Stimulated activated CD4-positive, alpha-beta T cell treated with anti-CD3 and anti-CD28 coated beads, Interleukin-1b, Interleukin-23, amount 100 ng/mL, for 1 hour (primary cell): Measurements from ENCODE around the gene NCK2.

Experiments used
- DNase-seq, 2 donors: peaks; one replicate each; pipeline ENCODE4 v3.0.0-alpha.2; 2020; ENCODE audit warnings: low read depth in 2 of 2

The NCK2 gene

DNA sequence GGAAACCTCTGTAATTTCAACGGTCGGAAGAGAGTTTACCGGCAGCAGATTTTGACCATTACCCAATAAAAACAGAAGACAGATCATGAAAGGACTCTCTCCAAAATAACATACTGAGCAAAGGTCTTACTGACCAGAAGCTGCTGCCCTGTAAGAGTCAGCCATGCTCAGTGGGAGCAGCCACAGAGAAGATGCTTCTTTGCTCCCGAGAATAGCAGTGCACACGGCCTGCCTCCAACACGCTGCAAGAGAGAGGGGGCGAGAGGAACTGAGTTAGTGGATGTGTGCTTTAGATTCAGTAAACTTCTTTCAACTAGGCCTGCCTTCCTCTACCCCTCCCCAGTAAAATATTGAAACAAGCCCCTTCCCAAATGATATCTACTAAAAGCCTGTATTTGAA, 103.7 kb downstream of the NCK2 start:
- no peak for DNase-seq

DNA sequence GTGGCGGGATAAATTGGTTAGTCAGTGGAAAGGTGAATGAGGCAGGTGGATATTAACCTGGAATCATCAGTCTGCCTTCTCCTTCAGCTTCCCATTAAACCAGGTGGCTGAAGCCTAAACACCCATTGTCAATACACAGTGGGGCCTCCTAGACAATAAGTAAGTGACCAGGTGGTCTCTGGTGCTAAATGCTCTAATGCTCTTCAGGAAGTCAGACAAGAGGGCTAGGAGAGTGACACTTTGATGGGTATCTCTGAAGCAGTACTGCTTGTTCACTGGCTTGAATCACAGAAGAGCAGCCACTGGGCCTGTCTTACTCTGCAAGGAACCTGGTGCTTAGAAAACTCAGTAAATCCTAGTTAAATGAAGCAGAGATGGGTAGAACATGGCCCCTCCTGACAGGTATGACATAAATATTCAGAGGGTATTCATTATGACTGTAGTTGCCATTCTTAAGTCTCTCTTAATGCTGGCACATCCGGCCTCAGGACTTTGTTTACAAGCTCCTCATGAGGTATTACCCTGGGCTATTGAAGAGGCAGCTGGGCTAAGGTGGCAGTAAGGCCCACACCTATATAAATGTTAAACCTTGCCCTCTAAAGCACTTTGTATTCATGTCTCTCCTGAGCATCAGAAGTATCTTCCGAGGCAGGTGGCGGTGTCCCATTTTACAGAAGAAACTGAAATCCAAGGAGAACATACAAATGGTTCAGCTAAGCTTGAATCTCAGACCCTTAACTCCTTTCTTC, 104.9 kb downstream of the NCK2 start:
- no peak for DNase-seq

DNA sequence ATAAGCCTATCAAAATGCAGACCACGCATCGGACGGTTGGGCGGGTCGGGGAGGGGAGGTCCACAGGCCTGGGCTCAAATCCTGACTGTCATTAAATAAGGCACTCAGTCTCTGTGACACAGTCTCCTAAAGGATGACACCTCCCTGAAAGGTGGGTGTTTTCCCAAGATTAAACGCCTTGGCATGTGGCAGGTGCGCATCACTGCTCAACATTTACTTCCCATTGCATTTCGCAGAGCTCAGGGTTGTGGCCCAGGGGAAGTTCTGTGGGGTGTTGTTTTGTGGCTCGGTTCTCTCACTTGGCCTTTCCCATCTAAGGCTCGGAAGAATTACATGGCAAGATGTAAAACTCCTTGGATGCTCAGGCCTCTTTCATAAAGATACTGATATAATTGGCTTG, 107.4 kb downstream of the NCK2 start:
- no peak for DNase-seq

DNA sequence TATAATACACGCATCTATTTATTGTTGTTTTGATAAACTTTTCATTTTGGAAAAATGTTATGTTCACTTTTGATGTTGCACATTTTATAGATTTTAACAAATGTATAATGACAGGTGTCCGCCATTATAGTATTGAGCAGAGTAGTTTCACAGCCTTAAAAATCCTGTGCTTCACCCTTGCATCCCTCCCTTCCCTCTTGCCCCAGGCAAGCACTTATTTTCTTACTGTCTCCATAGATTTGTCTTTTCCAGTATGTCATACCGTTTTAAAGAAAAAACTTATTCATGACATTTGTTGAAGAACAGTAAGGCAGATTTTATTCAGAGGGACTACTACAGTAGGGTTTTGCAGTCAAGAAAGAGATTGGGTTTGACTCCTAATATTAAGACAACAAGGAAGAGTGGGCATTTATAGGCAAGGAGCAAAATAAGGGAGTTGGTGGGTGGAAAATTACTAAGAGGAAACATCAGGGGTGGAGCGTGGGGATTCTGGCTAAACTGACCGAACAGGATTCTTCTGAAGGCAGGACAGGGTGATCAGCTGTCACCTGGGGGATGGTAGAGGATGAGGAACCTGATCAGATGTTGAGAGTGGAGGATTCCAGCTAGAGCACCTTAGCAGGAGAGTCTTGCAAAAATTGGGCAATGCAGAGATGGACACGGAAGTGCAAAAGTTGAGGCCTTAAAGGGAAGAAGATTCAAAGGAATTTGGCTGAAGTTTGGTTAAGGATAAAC, 108.8 kb downstream of the NCK2 start:
- no peak for DNase-seq

DNA sequence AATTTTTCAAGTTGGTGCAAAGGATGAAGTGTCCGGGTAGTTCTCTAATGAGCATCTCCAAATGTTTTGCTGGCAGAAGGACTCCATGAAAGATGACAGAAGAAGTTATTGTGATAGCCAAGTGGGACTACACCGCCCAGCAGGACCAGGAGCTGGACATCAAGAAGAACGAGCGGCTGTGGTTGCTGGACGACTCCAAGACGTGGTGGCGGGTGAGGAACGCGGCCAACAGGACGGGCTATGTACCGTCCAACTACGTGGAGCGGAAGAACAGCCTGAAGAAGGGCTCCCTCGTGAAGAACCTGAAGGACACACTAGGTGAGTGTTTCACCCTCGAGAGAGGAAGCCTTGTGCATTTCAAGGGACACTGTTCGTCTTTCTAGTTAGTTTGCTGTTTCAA, 110.3 kb downstream of the NCK2 start:
- DNase-seq, result no peak

DNA sequence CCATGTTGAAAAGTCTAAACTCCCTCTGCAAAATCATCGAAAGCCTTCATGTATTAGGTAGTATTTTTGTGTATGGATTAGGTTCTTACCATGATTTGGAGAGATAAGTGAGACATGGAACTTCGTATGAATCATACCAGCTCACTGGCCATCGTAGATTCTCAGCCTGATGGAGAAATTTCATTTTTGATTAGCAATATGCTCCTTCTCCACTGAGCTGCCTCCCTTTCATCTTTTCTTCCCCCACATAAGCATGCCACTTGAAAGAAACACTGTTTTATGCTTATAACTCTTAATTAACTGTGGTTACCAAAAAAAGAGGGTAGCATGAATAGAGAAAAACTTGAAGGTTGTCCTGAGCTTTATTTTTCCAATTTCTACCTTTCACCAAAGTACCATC, 111.9 kb downstream of the NCK2 start:
- no peak for DNase-seq

DNA sequence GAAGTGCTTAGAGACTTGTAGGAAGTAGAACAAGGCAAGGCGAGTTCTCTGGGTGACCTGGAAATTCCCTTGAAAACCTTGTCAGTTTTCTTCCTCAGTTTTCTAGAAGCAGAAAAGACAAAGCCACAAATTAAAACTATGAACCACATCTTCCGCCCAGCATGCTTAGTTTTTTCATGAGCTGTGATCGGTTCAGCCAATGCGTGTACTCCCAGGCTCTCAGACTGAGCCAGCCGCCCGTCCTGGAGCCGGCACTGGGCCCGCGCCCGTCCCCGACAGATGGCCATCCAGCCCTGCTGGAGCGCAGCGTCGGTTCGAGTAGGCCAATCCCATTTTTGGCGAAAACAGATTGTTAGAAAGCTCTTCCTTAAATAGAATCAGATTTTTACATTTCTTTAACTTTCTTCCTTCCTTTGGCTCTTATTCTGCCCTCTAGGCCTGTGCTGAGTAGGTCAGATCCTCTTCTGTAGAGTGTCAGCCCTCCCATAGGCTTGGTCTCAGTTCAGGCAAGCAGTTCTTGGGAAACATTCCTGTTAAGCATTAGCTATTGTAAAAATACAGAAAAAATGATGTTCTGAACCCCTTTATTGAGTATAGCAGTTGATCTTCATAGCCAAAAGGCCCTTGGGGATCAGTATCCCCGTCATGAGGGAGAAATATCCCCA, 112.5 kb downstream of the NCK2 start:
- DNase-seq, result no peak

DNA sequence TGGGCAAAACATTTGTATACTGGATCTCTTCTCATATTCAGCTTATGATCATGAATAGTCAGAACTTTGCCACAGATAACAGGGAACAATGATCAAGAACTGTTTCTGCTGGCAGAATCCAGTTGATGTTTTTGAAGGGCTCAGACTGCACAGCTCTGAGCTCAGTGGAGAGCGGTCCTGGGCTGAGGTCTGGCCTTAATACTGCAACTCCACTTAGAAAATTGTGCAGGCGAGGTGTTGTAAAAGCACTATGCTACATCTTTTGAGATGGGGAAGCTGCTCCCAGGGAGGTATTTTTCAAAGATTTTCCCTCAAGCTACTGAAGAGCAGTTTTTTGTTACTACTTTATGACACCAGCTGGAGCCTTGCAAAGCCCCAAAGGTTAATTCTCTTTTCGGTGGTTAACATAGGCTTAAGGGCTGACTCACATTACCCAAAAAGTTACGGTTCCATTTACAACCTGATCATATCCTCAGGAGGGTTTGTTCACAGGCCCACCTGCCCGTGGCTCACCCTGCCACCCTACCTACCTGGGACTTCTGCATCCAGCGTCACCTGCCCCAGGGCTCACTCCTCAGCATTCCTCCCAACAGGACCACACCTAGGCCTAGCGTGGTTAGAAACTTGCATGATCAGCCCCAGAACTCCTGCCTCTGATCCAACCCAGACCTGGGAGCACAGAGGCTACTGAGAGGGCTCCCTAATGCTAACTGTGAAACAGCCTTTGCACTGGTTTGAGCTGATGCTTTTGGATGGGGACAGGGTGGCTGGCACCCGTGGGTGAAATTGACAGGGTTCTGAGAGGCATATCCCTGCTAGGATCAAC, 114.4 kb downstream of the NCK2 start:
- no peak for DNase-seq

DNA sequence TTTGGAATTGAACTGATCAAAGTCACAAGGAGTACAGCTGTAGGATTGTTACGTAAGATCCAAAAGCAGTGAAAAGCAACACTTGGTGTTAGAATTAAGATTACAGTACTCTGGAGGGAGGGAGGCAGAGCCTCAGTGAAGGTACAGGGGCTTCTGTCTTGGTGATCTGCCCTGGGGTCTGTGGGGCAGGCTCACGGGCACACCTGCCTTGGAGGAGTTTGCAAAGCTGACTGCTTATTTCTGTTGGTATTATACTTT, 114.9 kb downstream of the NCK2 start:
- no peak for DNase-seq

DNA sequence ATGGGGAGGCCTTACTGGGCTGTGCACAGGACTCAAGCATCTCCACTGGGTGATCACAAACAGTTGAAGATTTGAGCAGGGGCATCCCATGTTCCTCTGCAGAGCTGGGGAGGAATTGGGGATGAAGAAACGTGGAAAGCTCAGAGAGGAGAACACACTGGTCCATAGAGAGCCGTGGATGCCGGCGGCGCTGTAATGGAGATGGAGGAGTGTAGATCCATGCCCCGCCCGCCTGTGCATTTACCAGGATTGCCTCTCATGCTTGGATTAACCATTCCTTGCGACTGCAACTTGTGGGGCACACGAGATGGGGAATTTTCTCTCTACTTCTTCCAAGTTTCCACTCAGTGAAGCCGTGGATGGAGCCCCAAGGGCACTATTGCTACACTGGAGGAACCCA, 115.9 kb downstream of the NCK2 start:
- no peak for DNase-seq

DNA sequence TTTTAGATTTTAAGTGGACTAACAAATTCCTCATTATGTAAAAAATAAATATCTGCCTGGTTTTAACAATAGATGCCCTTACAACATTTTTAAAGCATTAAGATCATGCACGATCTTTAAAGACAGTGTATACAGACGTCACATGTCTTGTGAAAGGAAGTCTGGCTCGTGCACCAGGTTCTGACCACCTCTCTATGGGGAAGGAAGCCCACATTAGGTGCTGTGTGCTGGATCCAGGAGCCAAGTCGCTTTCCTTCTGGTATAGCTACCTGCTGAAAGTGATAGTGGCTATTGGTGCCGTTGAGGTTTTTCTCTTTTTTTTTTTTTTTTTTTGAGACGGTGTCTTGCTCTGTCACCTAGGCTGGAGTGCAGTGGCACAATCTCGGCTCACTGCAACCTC, 116.5 kb downstream of the NCK2 start:
- DNase-seq, result no peak

DNA sequence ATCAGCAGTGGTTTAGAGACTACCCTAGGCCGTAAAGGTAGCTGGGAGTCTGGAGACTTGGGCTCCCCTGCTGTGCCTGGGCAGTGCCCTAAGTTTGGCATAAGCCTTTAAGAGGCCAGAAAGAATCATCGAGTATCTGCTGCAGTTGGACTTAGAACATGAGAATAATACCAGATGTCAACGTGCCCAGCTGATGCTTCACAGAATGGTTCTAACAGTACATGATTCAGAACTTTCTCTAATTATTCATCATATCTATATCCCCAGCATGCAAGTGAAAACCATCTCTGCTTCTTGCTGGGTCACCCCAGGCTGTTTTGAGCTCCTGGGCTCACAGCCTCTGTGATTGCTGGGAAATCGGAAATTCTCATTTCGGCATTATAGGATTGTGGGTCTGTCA, 118.1 kb downstream of the NCK2 start:
- no peak for DNase-seq

DNA sequence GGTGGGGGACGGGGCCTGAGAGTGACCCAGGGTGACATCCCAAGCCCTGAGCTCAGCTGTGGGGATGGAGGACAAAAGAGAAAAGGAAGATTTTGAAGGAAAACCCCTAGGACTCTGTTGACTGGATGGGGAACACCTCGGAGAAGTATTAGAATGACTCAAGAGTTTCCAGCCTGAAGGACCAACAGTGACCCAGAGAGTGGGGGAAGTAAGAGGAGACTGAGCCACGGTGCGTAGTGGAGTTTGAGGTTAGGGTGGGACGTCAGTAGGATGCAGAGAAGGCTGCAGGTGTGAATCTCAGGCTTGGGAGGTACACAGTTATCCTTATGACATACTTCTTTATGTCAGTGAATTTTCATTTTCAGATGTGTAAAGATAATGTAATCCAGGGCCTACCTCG, 119.5 kb downstream of the NCK2 start:
- no peak for DNase-seq

DNA sequence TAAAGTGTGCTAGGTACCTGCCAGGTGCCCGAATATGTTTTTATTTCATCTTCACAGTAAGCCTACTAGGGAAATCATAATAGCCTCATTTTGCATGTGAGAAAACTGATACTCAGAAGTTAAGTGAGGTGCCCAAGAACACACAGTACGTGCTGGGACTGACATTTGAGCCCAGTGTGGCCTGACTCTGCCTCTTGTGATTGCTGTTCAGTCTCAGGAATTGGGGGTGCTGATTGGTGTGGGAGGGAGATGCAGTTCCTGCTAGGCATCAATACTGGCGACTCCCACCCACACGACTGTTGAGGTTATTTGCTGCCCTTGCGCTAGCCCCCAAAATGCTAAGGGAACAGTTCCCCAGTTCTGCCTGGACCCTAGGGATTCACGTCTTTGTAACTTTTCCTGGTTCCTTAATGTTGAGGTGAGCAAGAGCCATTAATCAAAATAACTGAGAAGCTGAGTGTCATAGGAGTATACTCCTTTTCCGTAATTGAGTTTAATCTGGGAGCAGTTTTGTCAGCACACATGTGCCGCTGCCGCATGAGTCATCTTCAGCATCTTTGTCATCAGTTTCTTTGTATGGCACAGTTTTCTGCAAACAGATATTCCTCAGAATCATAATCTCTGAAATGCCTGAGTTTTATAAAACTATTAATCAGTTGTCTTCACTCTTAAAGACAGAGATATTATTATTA, 120.7 kb downstream of the NCK2 start:
- no peak for DNase-seq

DNA sequence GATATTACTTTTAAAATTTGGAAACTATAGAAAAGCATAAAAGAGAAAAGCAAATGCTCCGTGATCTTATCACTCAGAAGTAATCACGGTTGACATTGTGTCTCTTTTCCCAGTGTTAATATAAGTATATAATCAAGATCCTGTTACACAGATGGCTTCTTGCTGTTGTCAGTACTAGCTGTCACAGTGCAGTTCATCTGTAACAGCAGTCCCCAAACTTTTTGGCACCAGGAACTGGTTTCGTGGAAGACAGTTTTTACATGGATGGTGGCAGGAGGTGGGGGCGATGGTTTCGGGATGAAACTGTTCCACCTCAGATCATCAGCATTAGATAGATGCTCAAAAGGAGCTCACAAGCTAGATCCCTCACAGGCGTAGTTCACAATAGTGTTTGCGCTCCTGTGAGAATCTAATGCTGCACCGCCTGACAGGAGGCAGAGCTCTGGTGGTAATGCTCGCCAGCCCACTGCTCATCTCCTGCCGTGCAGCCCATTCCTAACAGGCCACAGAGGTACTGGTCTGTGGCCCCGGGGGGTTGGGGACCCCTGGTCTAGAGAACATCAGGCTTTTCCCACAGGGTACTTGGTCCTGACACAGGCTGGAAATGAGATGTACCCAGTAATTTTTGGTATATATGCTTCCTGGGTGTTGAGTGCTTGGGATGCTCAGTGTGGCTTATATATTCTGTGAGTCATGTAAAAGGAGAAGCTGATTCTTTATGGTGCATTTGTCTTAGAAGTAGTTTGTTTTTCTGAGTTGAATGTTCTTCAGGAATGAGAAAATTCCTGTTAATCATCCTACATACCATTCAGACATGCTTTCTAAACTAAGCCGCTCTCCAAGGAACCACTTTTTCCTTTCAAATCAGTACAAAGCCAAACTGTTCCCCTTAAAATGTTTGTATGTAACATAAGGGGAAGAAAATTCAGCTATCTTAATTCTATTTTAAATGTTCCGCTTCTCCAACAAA, 121.8 kb downstream of the NCK2 start:
- DNase-seq, result no peak

DNA sequence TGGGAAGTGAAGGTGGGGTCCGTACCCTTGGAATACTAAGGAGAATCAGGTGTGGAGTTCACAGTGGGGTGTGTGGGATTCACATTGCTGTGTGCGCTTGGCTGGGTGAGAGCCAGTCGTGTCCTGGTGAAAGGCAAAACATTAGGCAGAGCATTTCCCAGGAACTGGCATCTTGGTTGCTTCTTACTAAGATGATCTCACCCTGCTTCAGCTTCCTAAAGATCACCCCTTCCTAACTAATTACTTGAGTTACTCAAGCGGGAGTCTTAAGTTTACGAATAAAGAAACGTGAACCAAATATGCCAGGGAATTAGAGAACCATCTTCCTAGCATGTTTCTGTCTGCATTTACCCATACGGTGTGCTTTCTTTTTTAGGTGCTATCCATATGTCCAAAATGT, 122.9 kb downstream of the NCK2 start:
- DNase-seq, result no peak

DNA sequence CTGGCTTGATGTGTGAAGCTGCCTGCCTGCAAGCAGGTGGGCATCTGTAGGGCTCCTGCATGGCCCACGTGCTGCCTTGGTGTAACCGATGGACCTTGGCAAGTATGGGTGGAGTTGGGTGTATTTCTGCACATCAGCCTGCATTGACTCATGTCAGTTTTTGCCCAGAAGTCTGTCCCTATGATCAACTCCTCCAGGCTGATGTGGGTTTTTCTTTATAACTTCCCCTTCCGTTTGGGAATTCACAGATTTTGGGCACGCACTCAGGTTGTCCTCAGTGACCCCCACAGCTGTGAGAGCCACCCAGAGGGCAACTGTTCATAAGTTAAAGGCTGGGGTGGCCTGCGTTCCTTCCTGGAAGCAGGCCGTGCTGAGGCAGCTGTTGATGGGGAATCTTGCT, 123.3 kb downstream of the NCK2 start:
- DNase-seq, result no peak

DNA sequence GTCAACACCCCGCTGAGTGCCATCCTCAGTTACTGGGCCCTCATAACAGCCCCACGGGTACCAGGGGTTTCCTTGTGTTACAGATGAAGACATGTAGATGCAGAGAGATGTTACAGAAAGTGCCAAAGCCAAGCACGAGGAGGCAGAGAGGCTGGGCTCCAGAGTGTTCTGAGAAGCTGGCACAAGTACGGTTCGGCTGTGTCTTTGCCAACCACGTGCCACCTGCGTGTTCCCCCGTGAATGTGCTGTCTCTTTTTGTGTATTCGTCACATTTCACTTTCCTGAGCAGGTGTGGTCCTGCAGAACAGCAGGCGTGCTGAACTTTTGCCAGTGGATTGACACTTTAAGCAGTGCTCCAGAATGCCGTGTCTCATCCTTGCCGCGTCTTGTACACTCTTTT, 124.6 kb downstream of the NCK2 start:
- DNase-seq, result no peak

DNA sequence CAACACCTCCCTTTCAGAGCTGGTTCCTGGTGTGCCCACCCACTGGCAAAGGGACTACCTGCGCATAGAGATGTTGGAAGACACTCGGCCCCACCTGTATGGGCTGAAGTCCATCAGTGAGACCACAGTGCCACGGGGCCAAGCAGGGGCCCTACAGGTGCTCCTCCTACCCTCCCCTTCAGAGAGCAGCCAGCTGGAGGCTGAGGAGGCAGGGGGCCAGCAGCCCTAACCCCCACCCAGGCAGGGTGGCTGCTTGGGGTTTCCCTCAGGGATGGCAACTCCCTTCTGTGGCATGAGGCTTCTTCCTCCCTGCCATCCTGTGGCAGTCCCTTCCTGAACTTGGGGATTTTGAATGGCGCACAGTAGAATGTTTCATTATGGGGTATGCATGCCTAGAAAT, 125.3 kb downstream of the NCK2 start:
- no peak for DNase-seq

DNA sequence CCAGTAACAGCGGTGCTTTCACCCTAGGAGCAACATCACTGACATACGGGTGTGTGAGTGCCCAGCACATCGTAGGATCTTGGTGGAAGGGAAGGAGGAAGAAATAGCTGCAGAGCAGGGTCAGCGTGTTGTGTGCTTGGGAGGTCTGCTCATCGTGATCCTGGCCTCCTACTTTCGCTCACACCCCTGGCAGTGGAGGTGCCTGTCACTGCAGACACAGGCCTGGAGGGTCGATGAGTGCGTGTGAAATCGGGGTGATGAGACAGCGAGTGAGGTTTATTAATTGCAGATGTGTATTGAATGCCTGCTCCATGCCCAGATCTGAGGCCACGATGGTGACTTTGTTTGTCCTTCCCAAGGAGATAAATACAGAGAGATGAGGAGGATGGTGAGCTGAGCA, 126.1 kb downstream of the NCK2 start:
- no peak for DNase-seq
